HUES48 (cell line): Measurements from ENCODE around the gene JAK2.

Experiments
- H3K27ac ChIP-seq: one replicate; pipeline ENCODE4 v1.7.0; 2013; ENCODE audit warnings: low read depth, low read length, inconsistent platforms
- H3K27me3 ChIP-seq: 2 replicates; pipeline ENCODE4 v1.6.1; 2013; ENCODE audit warnings: mild to moderate bottlenecking, low read length; ENCODE audit not compliant: control insufficient read depth, insufficient read depth
- H3K36me3 ChIP-seq: 2 replicates; pipeline ENCODE4 v1.6.1; 2013; ENCODE audit warnings: low read length; ENCODE audit not compliant: control insufficient read depth, insufficient read depth
- H3K4me1 ChIP-seq: 2 replicates; pipeline ENCODE4 v1.6.1; 2013; ENCODE audit warnings: mild to moderate bottlenecking, low read length; ENCODE audit not compliant: control insufficient read depth, insufficient read depth
- H3K4me3 ChIP-seq: 2 replicates; pipeline ENCODE4 v1.5.1; 2013; ENCODE audit warnings: mild to moderate bottlenecking, low read depth, low read length
- H3K9ac ChIP-seq: 2 replicates; pipeline ENCODE4 v1.6.1; 2013; ENCODE audit warnings: mild to moderate bottlenecking, low read depth, low read length, moderate library complexity
- H3K9me3 ChIP-seq: 2 replicates; pipeline ENCODE4 v1.6.1; 2013; ENCODE audit warnings: low read length; ENCODE audit not compliant: control insufficient read depth, insufficient read depth

JAK2 gene

DNA sequence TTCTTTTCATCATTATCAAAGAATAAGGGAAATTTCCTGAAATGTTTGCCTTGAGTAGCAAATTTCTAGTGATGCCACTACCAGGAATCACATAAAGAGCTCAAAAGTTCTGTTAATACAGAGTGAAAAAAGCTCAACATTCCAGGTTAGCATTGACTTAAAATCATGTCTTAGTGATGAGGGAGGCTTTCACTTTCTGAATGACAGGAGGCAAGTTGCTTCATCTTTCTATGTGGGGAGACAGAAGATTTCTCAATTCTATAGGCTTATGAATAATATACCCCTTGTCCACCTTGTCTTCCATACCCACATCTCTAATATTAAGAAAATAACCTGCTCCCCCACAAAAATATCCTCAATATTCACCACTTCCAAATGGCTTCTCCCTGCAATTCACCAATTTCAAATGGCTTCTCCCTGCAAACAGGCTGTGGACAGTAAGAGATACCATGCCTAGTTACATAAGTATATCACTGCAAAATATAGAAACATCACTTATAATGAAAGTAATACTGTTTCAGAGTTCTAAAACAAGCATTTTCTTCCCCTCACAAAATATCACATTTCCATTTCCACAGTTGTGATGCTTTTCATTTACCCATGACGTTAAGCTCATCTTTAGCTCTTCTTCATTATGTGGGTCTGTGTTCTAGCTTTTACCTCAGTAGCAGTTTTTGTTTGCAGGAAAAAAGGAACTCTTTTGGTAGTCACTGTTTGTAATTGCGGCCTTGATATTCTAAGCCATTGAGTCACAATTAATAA, 2.2 kb upstream of the JAK2 start:
- H3K27ac ChIP-seq: no peak overlapping the region
- H3K27me3 ChIP-seq: peaks cover 16% of the 10 kb centered on the region
- H3K9me3 ChIP-seq: no peaks in the 10 kb centered on the region
- peaks cover 13% of the 10 kb centered on the region for H3K4me1 ChIP-seq
- H3K9ac ChIP-seq: no peak overlapping the region
- no peaks in the 10 kb centered on the region for H3K36me3 ChIP-seq
- no peak overlapping the region for H3K4me3 ChIP-seq

DNA sequence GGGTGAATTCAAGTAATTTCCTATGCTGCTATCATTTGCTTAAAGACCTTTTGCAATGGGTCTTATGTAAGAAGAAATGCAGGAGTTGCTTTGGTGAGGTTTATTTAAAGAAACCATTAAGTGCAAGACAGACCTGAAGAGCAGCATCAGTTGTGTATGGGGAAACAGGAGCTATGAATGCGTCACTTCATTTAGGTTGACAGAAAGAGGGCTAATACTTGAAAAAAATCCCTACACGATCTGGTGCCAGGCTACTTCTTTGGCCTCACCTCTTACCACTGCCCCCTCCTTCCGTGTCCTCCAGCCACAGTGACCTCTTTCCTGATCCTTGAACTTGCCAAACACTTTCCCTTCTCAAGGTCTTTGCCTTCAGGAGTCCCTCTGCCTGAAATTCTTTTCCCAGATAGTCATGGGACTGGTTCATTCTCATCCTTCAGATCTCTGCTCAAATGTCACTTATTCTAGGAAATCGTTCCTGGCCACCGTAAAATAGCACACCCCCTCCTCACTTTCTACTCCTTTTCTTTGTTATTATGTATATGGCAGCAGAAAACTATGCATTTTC, 1.4 kb upstream of the JAK2 start:
- H3K4me3 ChIP-seq: peak overlapping the region; percentile 82
- H3K4me1 ChIP-seq: peaks cover 13% of the 10 kb centered on the region
- no peak overlapping the region for H3K9ac ChIP-seq
- H3K27me3 ChIP-seq: peaks cover 16% of the 10 kb centered on the region
- H3K9me3 ChIP-seq: no peaks in the 10 kb centered on the region
- peak overlapping the region; percentile 94 for H3K27ac ChIP-seq
- H3K36me3 ChIP-seq: no peaks in the 10 kb centered on the region

GRCh38 chr9:4984171-4984620, 876 bp upstream of the JAK2 start:
- Histone ChIP-seq H3K36me3 (no peaks in the 10 kb centered on the region), H3K4me1 (peaks cover 13% of the 10 kb centered on the region), H3K4me3 (peak overlapping the region; percentile 82), H3K27me3 (peaks cover 16% of the 10 kb centered on the region), H3K9ac (peak overlapping the region; percentile 85), H3K27ac (peak overlapping the region; percentile 94), H3K9me3 (no peaks in the 10 kb centered on the region)

DNA sequence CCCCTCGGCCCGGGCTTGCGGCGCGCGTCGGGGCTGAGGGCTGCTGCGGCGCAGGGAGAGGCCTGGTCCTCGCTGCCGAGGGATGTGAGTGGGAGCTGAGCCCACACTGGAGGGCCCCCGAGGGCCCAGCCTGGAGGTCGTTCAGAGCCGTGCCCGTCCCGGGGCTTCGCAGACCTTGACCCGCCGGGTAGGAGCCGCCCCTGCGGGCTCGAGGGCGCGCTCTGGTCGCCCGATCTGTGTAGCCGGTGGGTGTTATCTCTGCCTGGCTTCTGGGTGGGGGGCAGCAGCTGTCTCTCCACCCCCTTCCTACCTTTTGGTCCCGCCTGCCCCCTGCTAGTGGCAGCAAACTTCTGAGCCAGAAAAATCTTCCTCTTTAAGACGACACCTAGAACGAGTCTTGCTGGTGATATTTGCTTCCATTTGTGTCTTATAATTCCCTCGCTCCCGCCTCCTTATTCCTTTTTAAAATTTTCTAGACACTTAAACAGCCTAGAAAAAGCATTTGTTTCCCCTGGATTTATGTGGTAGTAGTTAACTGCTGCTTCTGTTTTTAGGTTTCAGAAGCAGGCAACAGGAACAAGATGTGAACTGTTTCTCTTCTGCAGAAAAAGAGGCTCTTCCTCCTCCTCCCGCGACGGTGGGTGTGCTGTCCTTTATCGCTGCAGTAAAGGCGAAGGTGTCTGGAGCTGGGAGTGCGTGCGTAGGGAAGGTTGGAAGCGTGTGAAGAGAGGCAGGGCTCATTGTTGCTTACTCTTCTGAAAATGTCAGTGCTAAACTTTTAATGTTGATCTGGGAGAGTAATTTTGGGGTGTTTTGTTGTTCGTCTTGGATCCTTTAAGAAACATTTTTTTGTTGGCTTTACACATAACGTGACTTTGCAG, 554 bp downstream of the JAK2 start:
- Histone ChIP-seq H3K4me3 (peak overlapping the region; percentile 82), H3K4me1 (peaks cover 13% of the 10 kb centered on the region), H3K36me3 (no peaks in the 10 kb centered on the region), H3K9me3 (no peaks in the 10 kb centered on the region), H3K27ac (peak overlapping the region; percentile 94), H3K27me3 (peaks cover 16% of the 10 kb centered on the region), H3K9ac (peak overlapping the region; percentile 85; the same call in 1 of the 2 replicates)

DNA sequence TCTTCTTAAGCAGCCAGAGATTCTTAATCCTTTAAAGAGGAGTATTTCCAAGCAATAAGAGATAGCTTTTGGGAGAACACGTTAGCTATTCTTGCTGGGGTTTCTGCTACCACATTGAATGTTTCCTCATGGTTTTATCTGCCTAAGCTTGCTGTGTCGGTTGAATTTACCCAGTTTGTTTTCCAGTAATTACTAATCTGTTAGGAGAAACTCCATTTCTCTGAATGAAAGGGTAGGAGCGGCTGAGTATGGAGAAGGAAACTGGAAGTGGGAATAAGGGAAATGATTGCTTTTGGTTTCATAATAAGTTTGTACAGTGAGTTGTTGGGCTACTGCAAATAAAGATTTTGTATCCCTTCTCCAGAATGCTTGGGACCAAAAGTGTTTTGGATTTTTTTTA, 1.2 kb downstream of the JAK2 start:
- H3K9ac ChIP-seq: no peak overlapping the region
- no peaks in the 10 kb centered on the region for H3K9me3 ChIP-seq
- H3K27me3 ChIP-seq: peaks cover 16% of the 10 kb centered on the region
- no peak overlapping the region for H3K27ac ChIP-seq
- no peaks in the 10 kb centered on the region for H3K36me3 ChIP-seq
- H3K4me3 ChIP-seq: peak overlapping the region; percentile 82
- peaks cover 13% of the 10 kb centered on the region for H3K4me1 ChIP-seq

- H3K9ac ChIP-seq: no peak overlapping the region
- no peak overlapping the region for H3K27ac ChIP-seq
- peaks cover 16% of the 10 kb centered on the region for H3K27me3 ChIP-seq
- H3K4me1 ChIP-seq: peaks cover 13% of the 10 kb centered on the region
- no peak overlapping the region for H3K4me3 ChIP-seq
- no peaks in the 10 kb centered on the region for H3K36me3 ChIP-seq
- H3K9me3 ChIP-seq: no peaks in the 10 kb centered on the region
Observed at GRCh38 chr9:4986783-4987182, 1.7 kb downstream of the JAK2 start.

DNA sequence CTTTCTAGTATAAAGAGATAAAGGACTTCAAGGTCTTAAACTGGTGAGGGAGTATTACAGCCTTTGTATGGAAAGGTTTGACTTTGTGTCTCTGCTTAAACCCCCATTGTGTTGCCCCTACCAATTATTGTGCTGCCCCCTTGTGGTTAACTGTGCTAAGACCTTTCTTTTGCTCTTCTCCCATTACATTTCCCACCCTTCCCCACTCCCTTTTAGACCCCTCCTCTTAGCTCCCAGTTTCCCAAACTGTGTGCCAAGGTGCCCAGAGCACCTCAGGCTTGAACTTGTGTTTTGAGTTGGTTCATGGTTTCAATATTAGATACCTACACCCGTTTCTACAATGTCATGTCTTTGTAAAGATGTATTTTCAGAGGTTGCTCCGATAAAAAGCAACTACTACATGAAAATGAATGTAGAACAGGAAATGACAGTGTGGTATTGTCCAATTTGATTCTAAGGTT, 2.9 kb downstream of the JAK2 start:
- H3K9me3 ChIP-seq: peaks cover 6% of the 10 kb centered on the region; the same call in 1 of the 2 replicates
- H3K27me3 ChIP-seq: peaks cover 16% of the 10 kb centered on the region
- H3K9ac ChIP-seq: no peak overlapping the region
- H3K36me3 ChIP-seq: no peaks in the 10 kb centered on the region
- no peak overlapping the region for H3K27ac ChIP-seq
- peaks cover 13% of the 10 kb centered on the region for H3K4me1 ChIP-seq
- no peak overlapping the region for H3K4me3 ChIP-seq

DNA sequence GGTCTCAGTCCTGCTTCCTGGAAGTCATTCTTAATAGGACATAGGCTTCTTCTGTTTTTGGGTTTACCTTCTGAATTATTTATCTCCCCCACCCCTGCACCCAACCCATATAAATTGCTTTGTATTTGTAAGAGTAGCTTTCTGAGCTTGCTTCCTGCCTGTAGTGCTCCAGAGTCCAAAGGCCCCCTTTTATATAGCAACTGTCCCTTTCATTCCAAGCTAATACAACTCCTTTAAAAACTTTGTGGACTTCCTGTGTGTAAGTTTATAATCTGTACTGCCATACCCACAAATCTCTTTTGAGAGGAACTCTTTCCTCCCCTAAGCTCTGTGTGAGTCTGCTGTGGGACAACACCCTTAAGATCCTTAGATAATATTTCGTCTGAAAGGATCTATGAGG, 7.8 kb downstream of the JAK2 start:
- Histone ChIP-seq H3K27me3 (no peaks in the 10 kb centered on the region), H3K9ac (no peak overlapping the region), H3K4me1 (peaks cover 16% of the 10 kb centered on the region), H3K36me3 (no peaks in the 10 kb centered on the region), H3K27ac (no peak overlapping the region), H3K9me3 (peaks cover 7% of the 10 kb centered on the region; the same call in 1 of the 2 replicates), H3K4me3 (no peak overlapping the region)

DNA sequence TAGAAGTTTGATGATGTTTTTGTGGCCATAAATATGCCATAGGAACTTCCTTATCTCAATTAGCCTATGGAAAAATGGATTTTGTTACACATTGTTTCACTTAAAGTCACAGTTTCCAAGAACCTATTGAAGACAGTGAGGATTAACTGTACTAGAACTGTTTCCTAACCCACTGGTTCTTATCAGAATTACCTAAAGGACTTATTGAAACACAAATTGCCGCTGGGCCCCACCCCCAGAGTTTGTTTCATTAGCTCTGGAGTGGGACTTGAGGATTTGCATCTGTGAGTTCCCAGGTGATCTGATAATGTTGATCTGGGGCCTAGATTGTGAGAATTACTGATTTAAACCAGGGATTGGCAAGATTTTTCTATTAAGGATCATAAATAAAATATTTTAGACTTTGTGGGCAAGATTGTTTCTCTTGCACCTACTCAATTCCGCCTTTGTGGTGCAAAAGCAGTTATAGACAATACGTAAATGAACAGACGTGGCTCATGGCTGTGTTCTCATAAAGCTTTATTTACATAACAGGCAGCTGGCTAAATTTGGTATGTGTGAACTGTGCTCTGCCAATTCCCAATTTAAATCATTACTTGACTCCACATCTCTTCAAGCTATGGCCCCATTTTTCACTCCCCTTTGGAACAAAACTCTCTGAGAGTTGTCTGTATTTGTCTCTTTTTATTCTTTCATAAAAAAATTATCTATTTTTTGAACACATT, 9.3 kb downstream of the JAK2 start:
- Histone ChIP-seq H3K27me3 (no peaks in the 10 kb centered on the region), H3K9ac (no peak overlapping the region), H3K27ac (peak overlapping the region; percentile 31), H3K36me3 (no peaks in the 10 kb centered on the region), H3K4me1 (peaks cover 16% of the 10 kb centered on the region), H3K9me3 (peaks cover 7% of the 10 kb centered on the region; the same call in 1 of the 2 replicates), H3K4me3 (no peak overlapping the region; the same call in 1 of the 2 replicates)

DNA sequence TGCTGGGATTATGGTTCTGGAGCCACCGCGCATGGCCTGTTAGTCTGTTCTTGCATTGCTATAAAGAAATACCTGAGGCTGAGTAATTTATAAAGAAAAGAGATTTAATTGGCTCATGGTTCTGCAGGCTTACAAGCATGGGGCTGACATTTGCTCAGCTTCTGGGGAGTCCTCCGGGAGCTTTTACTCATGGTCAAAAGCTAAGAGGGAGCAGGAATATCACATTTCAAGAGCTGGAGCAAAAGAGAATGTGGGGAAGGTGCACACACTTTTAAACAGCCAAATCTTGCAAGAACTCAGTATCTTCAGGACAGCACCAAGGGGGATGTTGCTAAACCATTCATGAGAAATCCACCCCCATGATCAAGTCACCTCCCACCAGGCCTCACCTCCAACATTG, 12.1 kb downstream of the JAK2 start:
- no peak overlapping the region for H3K4me3 ChIP-seq
- H3K9ac ChIP-seq: no peak overlapping the region
- H3K27ac ChIP-seq: no peak overlapping the region
- no peaks in the 10 kb centered on the region for H3K36me3 ChIP-seq
- H3K9me3 ChIP-seq: peaks cover 7% of the 10 kb centered on the region; the same call in 1 of the 2 replicates
- H3K4me1 ChIP-seq: peaks cover 25% of the 10 kb centered on the region
- H3K27me3 ChIP-seq: no peaks in the 10 kb centered on the region
